Subcutaneous abdominal adipose tissue (tissue), 5 donors: ENCODE data around the gene TMEM245.
"Not testable (repeated sequence)": the region's sequence is repeated elsewhere in the genome, so short reads cannot be mapped to it uniquely, and the experiment has no call there.

Source experiments
- H3K27ac ChIP-seq: one replicate; pipeline ENCODE4 v1.7.0; 2013; ENCODE audit warnings: low read depth, mild to moderate bottlenecking, inconsistent platforms, low read length, moderate library complexity
- H3K27me3 ChIP-seq, 5 donors: one replicate each; pipeline ENCODE4 v1.7.0; 2013; ENCODE audit warnings: low read length in 5 of 5, inconsistent platforms in 1 of 5; ENCODE audit not compliant: control insufficient read depth in 5 of 5, insufficient read depth in 4 of 5
- H3K36me3 ChIP-seq, 5 donors: one replicate each; pipeline ENCODE4 v1.7.0; 2013; ENCODE audit warnings: low read length in 5 of 5; ENCODE audit not compliant: control insufficient read depth in 5 of 5, insufficient read depth in 5 of 5
- H3K4me1 ChIP-seq, 5 donors: one replicate each; pipeline ENCODE4 v1.7.0; 2013; ENCODE audit warnings: low read length in 5 of 5, mild to moderate bottlenecking in 3 of 5, moderate library complexity in 1 of 5; ENCODE audit not compliant: control insufficient read depth in 5 of 5, insufficient read depth in 5 of 5
- H3K4me3 ChIP-seq, 5 donors: one replicate each; pipeline ENCODE4 v1.7.0; 2013; ENCODE audit warnings: low read length in 5 of 5, low read depth in 1 of 5
- H3K9ac ChIP-seq, 5 donors: one replicate each; pipeline ENCODE4 v1.7.0; 2013; ENCODE audit warnings: low read length in 5 of 5, mild to moderate bottlenecking in 4 of 5, moderate library complexity in 3 of 5
- H3K9me3 ChIP-seq, 5 donors: one replicate each; pipeline ENCODE4 v1.7.0; 2013; ENCODE audit warnings: low read length in 5 of 5; ENCODE audit not compliant: control insufficient read depth in 5 of 5
- donor health status: healthy.
- donor health status: healthy.
- donor health status: healthy.
- donor health status: healthy.
- donor health status: healthy.

Gene TMEM245

DNA sequence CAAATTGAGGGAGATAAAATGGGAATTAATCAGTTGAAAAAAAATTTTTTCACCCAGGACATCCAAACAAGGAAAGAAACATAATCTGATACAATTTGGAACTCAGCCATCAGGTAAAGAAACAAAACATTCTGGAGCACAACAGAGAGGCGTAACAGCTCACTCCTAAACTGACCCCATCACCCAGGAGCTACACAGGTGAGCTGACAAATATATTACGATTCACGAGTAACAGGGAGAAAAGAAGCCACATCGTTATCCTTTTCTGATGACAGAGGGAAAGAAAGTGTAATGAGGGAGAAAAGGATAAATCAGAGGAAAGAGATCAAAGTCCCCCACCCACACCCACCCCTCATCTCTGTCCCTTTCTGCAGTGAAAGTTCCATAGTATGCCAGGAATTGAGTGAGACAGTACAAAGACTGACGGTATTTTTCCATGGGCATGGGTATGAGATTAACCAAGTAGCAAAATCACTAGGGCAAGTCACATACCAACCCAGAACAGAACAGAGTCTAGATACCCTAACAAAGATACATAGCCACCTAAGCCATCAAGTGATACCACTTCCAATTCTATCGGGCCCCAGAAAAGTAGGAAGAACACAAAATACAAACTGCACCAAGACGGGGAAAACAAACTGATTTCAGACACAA lies 45.4 kb downstream of the TMEM245 start:
- Histone ChIP-seq H3K36me3 (peaks cover 38 to 71% (median 48%) of the 10 kb centered on the region in 5 donors), H3K9ac (no peak overlapping the region), H3K27me3 (no peaks in the 10 kb centered on the region), H3K4me1 (no peaks in the 10 kb centered on the region), H3K27ac (no peak overlapping the region), H3K9me3 (no peaks in the 10 kb centered on the region), H3K4me3 (no peak overlapping the region)

DNA sequence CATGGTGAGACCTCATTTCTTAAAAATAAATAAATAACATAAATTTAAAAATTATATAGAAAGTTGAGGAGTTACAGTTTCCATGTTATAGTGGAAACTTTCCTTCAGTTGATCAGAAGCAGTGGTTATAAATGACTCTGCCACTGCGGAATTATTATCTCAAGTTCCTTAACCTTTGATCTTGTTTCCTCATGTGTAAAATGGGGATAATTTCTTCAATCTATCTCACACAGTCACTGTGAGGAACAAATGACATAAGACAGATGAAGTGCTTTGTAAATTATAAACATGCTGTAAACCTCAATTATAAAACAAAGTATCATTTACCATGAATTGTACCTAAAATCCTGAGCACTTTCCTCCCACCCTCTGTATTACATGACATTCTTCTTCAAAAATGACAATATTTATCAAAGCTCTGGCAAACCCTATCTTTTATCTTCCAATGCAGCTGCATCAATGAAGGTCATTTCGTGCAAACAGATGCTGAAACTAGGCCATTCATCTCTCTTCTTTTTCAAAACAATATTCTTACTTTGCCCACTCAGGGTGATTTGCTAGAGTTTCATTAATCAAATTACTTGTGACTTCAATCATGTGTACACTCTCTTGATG lies 46.8 kb downstream of the TMEM245 start:
- no peaks in the 10 kb centered on the region for H3K4me1 ChIP-seq
- no peaks in the 10 kb centered on the region for H3K27me3 ChIP-seq
- H3K4me3 ChIP-seq, result no peak overlapping the region
- no peak overlapping the region for H3K27ac ChIP-seq
- no peak overlapping the region for H3K9ac ChIP-seq
- peaks cover 36 to 71% (median 48%) of the 10 kb centered on the region in 5 donors for H3K36me3 ChIP-seq
- H3K9me3 ChIP-seq, result no peaks in the 10 kb centered on the region

DNA sequence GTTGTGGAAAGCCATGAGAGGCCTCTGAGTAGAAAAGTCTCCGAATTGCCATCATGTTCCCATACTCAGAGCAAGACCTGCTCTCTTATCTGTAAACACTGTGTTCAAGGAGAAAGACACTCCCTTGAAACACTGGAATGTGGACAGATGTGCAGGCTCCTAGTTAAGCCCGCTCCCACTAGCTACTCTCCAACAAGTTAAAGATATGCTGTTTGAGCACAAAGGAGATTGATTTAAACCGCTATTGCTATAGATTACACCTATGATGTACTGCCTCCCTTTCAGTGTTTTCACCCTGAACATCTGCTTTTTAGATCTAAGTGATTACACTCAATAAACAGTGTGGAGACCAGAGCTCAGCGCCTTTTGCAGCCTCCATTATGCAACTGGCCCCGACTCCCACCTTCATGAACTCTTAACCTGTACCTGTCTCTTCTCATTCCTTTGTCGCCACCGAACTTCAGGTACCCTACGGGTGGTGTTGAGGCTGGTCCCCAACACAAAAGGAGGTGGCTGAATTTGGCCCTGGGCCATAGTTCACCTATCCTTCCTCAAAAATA lies 47.5 kb downstream of the TMEM245 start:
- Histone ChIP-seq H3K9ac (no peak overlapping the region), H3K27ac (no peak overlapping the region), H3K4me1 (no peaks in the 10 kb centered on the region), H3K36me3 (peaks cover 32 to 72% (median 50%) of the 10 kb centered on the region in 5 donors), H3K27me3 (no peaks in the 10 kb centered on the region), H3K9me3 (no peaks in the 10 kb centered on the region), H3K4me3 (no peak overlapping the region)

DNA sequence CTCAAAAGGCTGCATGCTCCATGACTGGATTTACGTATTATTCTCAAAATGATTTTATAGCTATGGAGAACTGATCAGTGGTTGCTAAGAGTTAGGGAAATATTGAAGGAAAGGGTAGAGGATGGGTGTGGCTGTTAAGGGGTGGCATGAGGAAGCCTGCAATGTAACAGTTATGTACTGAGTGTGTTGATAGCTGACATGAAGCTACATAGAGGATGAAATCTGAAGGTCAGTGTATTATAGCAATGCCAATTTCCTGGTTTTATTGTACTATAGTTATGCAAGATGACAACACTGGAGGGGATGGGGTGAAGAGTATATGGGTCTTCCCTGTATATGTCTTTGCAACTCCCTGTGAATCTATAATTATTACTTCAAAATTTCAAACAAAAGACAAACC lies 51.0 kb downstream of the TMEM245 start:
- Histone ChIP-seq H3K9ac (no peak overlapping the region), H3K4me3 (no peak overlapping the region), H3K4me1 (no peaks in the 10 kb centered on the region), H3K9me3 (no peaks in the 10 kb centered on the region), H3K27me3 (no peaks in the 10 kb centered on the region), H3K27ac (no peak overlapping the region), H3K36me3 (peaks cover 41 to 87% (median 69%) of the 10 kb centered on the region in 5 donors)

DNA sequence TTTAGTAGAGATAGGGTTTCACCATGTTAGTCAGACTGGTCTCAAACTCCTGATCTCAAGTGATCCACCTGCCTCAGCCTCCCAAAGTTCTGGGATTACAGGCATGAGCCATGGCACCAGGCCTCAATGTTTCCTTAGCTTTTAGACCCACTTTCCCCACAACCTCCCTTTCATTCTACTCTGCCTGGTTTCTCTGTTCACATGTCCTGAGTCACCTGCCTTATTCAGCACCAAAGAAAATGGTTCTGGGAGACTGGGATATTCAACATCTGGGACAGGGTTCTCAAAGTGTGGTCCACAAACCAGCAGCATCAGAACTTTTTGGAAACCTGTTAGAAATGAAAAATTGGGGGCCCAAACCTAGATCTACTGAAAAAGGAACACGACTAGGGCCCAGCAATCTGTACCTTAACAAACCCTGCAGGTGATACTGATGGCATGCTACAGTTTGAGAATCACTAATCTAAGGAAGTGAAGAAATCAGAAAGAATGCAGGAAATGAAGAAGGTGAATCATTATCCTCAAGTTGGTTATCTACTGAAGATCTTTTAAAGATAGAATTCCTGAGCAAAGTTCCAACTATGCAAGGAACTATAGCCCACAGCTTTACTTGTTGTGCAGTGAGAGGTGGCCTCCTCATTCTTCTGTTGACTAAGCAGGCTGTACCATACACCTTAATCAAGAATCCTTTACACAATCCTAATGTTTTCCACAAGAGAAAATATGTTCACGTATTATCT lies 54.6 kb downstream of the TMEM245 start:
- H3K27ac ChIP-seq, result no peak overlapping the region
- H3K9ac ChIP-seq, result no peak overlapping the region
- H3K27me3 ChIP-seq, result no peaks in the 10 kb centered on the region
- H3K4me1 ChIP-seq, result no peaks in the 10 kb centered on the region
- H3K9me3 ChIP-seq, result no peaks in the 10 kb centered on the region
- H3K4me3 ChIP-seq, result no peak overlapping the region
- peaks cover 39 to 87% (median 66%) of the 10 kb centered on the region in 5 donors for H3K36me3 ChIP-seq

DNA sequence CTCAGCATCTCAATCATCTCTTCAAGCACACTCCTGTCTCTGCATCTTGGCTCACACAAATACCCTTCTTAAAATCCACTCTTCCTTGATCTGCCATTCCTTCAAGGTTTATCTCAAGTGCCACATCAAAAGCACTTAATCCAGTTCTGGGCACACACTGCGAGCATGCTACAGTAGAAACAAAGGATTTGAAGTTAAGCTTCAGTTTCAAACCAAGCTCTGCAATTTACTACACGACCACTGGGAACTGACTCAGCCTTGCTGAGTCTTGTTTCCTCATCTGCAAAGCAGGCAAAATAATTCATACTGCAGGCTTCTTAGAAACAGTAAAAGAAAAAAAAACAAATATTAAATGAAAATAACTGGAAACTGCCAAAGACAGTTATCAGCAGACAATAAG lies 56.0 kb downstream of the TMEM245 start:
- Histone ChIP-seq H3K27ac (no peak overlapping the region), H3K36me3 (peaks cover 37 to 81% (median 61%) of the 10 kb centered on the region in 5 donors), H3K27me3 (no peaks in the 10 kb centered on the region), H3K4me1 (no peaks in the 10 kb centered on the region), H3K9me3 (no peaks in the 10 kb centered on the region), H3K9ac (no peak overlapping the region), H3K4me3 (no peak overlapping the region)

DNA sequence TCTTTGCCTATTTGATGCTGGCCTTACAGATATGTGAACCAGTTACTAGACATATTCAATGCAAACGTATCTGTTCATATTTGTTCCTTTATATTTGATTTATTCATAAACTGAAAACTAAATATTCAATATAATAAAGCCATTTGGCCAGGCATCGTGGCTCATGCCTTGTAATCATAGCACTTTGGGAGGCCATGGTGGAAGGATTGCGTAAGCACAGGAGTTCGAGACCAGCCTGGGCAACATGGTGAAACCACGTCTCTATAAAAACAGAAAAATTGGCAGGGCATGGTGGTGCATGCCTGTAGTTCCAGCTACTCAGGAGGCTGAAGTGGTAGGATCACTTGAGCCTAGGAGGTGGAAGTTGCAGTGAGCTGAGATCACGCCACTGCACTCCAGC lies 57.2 kb downstream of the TMEM245 start:
- H3K9ac ChIP-seq, result no peak overlapping the region
- no peak overlapping the region for H3K4me3 ChIP-seq
- no peak overlapping the region for H3K27ac ChIP-seq
- no peaks in the 10 kb centered on the region for H3K9me3 ChIP-seq
- H3K27me3 ChIP-seq, result no peaks in the 10 kb centered on the region
- peaks cover 34 to 77% (median 55%) of the 10 kb centered on the region in 5 donors for H3K36me3 ChIP-seq
- no peaks in the 10 kb centered on the region for H3K4me1 ChIP-seq

DNA sequence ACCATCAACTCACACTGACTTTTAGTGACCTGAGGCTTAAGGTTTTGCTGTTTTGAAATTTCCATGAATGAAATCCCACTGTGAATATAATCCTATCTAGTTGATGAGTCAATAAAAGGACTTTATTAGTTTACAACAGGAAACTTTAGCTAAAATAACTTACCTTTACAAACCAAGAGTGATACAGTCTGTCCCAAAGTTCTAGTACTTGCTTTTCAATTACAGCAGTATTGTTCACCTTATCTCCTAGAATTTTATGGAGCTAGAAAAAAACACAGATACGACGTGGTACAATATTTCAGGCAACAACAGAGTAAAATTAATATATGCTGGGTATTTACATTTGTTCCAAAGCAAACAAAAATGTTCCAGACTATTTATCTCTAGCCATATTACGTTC lies 59.6 kb downstream of the TMEM245 start:
- no peaks in the 10 kb centered on the region for H3K4me1 ChIP-seq
- H3K4me3 ChIP-seq, result no peak overlapping the region
- H3K9ac ChIP-seq, result no peak overlapping the region
- H3K36me3 ChIP-seq, result peaks cover 34 to 81% (median 62%) of the 10 kb centered on the region in 5 donors
- no peaks in the 10 kb centered on the region for H3K9me3 ChIP-seq
- H3K27me3 ChIP-seq, result no peaks in the 10 kb centered on the region
- no peak overlapping the region for H3K27ac ChIP-seq

DNA sequence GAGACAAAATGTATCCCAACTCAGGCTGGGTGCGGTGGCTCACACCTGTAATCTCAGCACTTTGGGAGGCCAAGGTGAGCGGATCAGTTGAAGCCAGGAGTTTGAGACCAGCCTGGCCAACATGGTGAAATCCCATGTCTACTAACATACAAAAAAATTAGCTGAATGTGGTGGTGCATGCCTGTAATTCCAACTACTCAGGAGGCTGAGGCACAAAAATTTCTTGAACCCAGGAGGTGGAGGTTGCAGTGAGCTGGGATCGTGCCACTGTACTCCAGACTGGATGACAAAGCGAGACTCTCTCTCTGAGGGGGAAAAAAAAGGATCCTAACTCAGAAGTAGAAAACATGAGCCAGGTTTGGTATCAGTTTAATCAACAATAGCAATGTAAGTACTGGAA lies 66.6 kb downstream of the TMEM245 start:
- H3K27ac ChIP-seq, H3K27me3 ChIP-seq, H3K4me3 ChIP-seq, H3K4me1 ChIP-seq, H3K9ac ChIP-seq, H3K9me3 ChIP-seq: not testable (repeated sequence)
- peaks cover 42 to 74% (median 52%) of the 10 kb centered on the region in 5 donors for H3K36me3 ChIP-seq

DNA sequence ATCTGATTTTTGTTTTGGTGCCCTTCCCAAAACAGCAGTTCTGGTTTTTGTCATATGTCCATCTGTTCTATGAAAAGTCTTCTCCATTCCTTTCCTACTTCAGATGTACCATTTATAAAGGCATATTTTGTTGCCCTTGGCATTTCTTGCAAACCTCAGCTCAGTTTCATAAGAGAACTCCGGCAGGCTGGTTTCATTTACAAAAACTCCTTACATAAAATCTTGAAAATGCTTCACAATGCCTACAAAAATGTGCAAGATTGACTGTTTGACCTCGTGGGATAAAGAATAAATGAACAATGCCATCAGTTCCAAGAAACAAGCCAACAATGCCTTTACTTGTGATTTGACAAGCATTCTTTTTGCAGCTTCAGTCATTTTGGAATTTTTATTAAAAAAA lies 67.3 kb downstream of the TMEM245 start:
- no peak overlapping the region for H3K9ac ChIP-seq
- peaks cover 0 to 3% (median 0%) of the 10 kb centered on the region in 5 donors for H3K4me1 ChIP-seq
- H3K27ac ChIP-seq, result no peak overlapping the region
- no peak overlapping the region for H3K4me3 ChIP-seq
- no peaks in the 10 kb centered on the region for H3K9me3 ChIP-seq
- no peaks in the 10 kb centered on the region for H3K27me3 ChIP-seq
- peaks cover 49 to 78% (median 58%) of the 10 kb centered on the region in 5 donors for H3K36me3 ChIP-seq
